SK-N-DZ (cell line): ENCODE results near the gene KRT31.
"Not testable (repeated sequence)": the region's sequence is repeated elsewhere in the genome, so short reads cannot be mapped to it uniquely, and the experiment has no call there.

ENCODE experiments used
- DNase-seq: peaks from one replicate; pipeline ENCODE4 v3.0.0-alpha.2; 2015; ENCODE audit warnings: low spot score

The KRT31 gene

GRCh38 chr17:41390411-41390938 lies 6.9 kb downstream of the KRT31 start:
- no peak for DNase-seq

- DNase-seq = no peak
Observed at GRCh38 chr17:41387670-41388069, 9.7 kb downstream of the KRT31 start.

GRCh38 chr17:41386227-41386626 lies 11.2 kb downstream of the KRT31 start:
- DNase-seq = no peak

- no peak for DNase-seq
Observed at GRCh38 chr17:41383690-41384089, 13.7 kb downstream of the KRT31 start.

- no peak for DNase-seq
Observed at GRCh38 chr17:41382394-41382793, 15.0 kb downstream of the KRT31 start.

- DNase-seq = not testable (repeated sequence)
Observed at GRCh38 chr17:41381943-41382342, 15.5 kb downstream of the KRT31 start, which contains the start of gene KRT34. Gene KRT34 (minus strand): TSS chr17:41382306. CDS start chr17:41382246, 60 bp downstream.

- not testable (repeated sequence) for DNase-seq
Observed at GRCh38 chr17:41380091-41380490, 17.3 kb downstream of the KRT31 start.

GRCh38 chr17:41377546-41377945 lies 19.9 kb downstream of the KRT31 start:
- DNase-seq = no peak

- no peak for DNase-seq
Observed at GRCh38 chr17:41369713-41370112, 27.7 kb downstream of the KRT31 start, which contains the start of gene KRT33B. Gene KRT33B (minus strand): TSS chr17:41369813. CDS start chr17:41369750, 63 bp downstream.

GRCh38 chr17:41369023-41369422 lies 28.4 kb downstream of the KRT31 start:
- no peak for DNase-seq

- DNase-seq = no peak
Observed at GRCh38 chr17:41367426-41368075, 29.9 kb downstream of the KRT31 start.

- DNase-seq = no peak
Observed at GRCh38 chr17:41366070-41366469, 31.3 kb downstream of the KRT31 start.

- DNase-seq = no peak
Observed at GRCh38 chr17:41363881-41364280, 33.5 kb downstream of the KRT31 start.

- no peak for DNase-seq
Observed at GRCh38 chr17:41360296-41360995, 37.0 kb downstream of the KRT31 start.

- no peak for DNase-seq
Observed at GRCh38 chr17:41354536-41354935, 42.9 kb downstream of the KRT31 start.

- DNase-seq = no peak
Observed at GRCh38 chr17:41352597-41353366, 44.6 kb downstream of the KRT31 start.

GRCh38 chr17:41351177-41351576 lies 46.2 kb downstream of the KRT31 start:
- no peak for DNase-seq

GRCh38 chr17:41350381-41350878 lies 47.0 kb downstream of the KRT31 start, which contains the start of gene KRT33A:
Gene KRT33A (minus strand): TSS chr17:41350828. CDS start chr17:41350767, 61 bp downstream.
- DNase-seq = not testable (repeated sequence)

GRCh38 chr17:41347869-41348760 lies 49.3 kb downstream of the KRT31 start:
- no peak for DNase-seq

- DNase-seq = not testable (repeated sequence)
Observed at GRCh38 chr17:41346421-41346820, 51.0 kb downstream of the KRT31 start.

- DNase-seq = no peak
Observed at GRCh38 chr17:41345992-41346391, 51.4 kb downstream of the KRT31 start.
